Fibroblast of skin of right quadriceps (primary cell): Measurements from ENCODE around the gene SHC3.
A peak's percentile ranks its signal among the peaks of the same experiment; 100 is the strongest.

Source experiments
- DNase-seq: peaks from one replicate; pipeline ENCODE4 v3.0.0-alpha.2; 2013

The SHC3 gene

GRCh38 chr9:89183146-89183545 is 4.5 kb upstream of the SHC3 start:
- no peak for DNase-seq

GRCh38 chr9:89182369-89182768 is 3.8 kb upstream of the SHC3 start:
- no peak for DNase-seq

GRCh38 chr9:89179895-89180734 is 1.5 kb upstream of the SHC3 start:
- DNase-seq: peak; percentile 97

GRCh38 chr9:89179540-89179894 is 899 bp upstream of the SHC3 start:
- peak; percentile 48 for DNase-seq

GRCh38 chr9:89178830-89179539 is 367 bp upstream of the SHC3 start:
- DNase-seq: no peak

- DNase-seq: peak; percentile 50
Measured at GRCh38 chr9:89177012-89177943, 1.3 kb downstream of the SHC3 start.

- DNase-seq: peak; percentile 21
Measured at GRCh38 chr9:89175828-89176261, 2.8 kb downstream of the SHC3 start.

GRCh38 chr9:89174291-89174690 is 4.3 kb downstream of the SHC3 start:
- DNase-seq: no peak

GRCh38 chr9:89173072-89173471 is 5.5 kb downstream of the SHC3 start:
- DNase-seq: no peak

- no peak for DNase-seq
Measured at GRCh38 chr9:89172398-89172797, 6.2 kb downstream of the SHC3 start.

- no peak for DNase-seq
Measured at GRCh38 chr9:89171693-89172092, 6.9 kb downstream of the SHC3 start.

GRCh38 chr9:89171231-89171630 is 7.4 kb downstream of the SHC3 start:
- no peak for DNase-seq

- DNase-seq: no peak
Measured at GRCh38 chr9:89168901-89169813, 9.5 kb downstream of the SHC3 start.

- DNase-seq: no peak
Measured at GRCh38 chr9:89167788-89168187, 10.8 kb downstream of the SHC3 start.

- DNase-seq: no peak
Measured at GRCh38 chr9:89166852-89167251, 11.8 kb downstream of the SHC3 start.

GRCh38 chr9:89165880-89166279 is 12.7 kb downstream of the SHC3 start:
- DNase-seq: no peak

GRCh38 chr9:89165341-89165740 is 13.3 kb downstream of the SHC3 start:
- no peak for DNase-seq

- no peak for DNase-seq
Measured at GRCh38 chr9:89161221-89161620, 17.4 kb downstream of the SHC3 start.

GRCh38 chr9:89160806-89161205 is 17.8 kb downstream of the SHC3 start:
- DNase-seq: no peak

- DNase-seq: peak; percentile 92
Measured at GRCh38 chr9:89154651-89155336, 23.8 kb downstream of the SHC3 start.

GRCh38 chr9:89154218-89154617 is 24.4 kb downstream of the SHC3 start:
- no peak for DNase-seq
